ENCODE data around the gene C9. TPM values are rescaled to one million over a fixed set of nuclear protein-coding genes. Genes with fewer than 3 reads are reported as not detected.
"Not testable (repeated sequence)": the region's sequence is repeated elsewhere in the genome, so short reads cannot be mapped to it uniquely, and the experiment has no call there.

Gene C9
- total RNA-seq, 1 experiment from 2014 or later, result not detected

GRCh38 chr5:39262981-39263380, 101.3 kb downstream of the C9 start:
- no peak for DNase-seq (ENCODE audit: low read depth)

DNA sequence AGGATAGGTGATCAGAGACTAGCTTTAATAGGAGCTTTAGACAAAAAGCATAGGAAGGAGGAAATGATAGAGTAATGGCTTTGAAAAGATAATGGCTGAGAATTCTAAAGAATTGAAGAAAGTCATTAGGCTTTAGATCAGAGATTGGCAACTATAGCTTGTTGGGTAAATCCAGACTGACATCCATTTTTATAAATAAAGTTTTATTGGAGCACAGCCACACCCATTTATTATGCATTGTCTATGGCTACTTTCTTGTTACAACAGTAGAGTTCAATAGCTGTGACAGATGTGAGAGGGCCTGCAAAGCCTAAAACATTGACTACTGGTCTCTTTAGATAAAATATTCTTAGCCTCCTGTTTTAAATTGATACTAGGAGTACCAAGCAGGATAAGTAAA, 104.2 kb downstream of the C9 start:
- no peak for DNase-seq (ENCODE audit: low read depth)

- no peak for DNase-seq (ENCODE audit: low read depth)
Observed at GRCh38 chr5:39257554-39257953, 106.7 kb downstream of the C9 start.

DNA sequence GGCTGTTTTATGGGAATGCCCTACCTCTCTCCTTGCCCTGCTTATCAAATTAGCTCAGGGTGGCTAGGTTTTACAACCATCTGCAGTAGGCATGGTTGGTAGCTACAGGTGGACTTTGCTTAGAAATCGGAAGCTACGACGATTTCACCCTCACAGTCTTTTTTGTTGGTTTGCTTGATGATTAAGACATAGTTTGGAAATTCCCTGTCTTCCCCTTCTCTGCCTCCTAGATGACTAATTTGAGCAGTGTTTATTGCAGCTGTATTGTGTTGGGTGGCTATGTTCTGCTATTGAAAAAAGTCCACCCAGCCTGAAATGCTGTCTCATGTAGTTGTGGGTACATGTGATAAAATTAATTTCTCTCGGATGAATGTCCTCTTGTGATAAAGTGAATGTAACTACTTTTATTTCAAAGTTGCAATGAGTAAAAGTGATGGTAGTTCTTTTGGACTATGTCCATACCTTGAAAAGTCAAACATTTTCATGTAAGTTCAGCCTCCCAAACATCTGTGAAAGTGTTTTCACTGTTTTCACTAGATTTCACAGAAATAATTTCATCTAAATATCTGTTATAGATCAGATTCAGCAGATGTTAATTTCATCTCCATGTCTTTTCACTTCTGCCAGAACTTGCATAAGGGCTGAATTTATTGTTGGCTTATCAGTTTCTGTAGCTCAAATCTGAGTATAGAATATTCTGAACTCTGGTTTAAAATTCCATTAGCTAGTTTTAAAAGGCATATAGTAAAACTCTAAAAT, 107.6 kb downstream of the C9 start:
- DNase-seq (ENCODE audit: low read depth), result peak; percentile 83

DNA sequence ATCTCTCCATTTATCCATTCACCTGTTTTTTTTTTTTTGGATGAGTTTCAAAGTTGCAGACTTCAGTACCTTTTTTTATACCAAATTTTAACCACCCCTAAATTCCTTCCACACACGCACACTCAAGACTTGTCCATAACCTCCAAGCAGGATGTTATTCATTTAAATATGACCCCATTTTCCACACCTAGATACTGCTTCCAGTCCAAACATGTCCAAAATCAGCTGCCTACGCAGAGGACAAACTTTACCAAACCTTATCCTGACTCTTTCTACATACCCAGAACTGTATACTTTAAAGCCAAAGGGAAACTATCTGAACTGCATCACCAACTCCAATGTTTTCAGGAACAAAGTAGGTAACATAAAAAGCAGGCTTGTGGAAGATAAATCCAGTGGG, 108.9 kb downstream of the C9 start:
- DNase-seq (ENCODE audit: low read depth), result no peak

GRCh38 chr5:39254671-39255070, 109.6 kb downstream of the C9 start:
- DNase-seq (ENCODE audit: low read depth), result no peak

DNA sequence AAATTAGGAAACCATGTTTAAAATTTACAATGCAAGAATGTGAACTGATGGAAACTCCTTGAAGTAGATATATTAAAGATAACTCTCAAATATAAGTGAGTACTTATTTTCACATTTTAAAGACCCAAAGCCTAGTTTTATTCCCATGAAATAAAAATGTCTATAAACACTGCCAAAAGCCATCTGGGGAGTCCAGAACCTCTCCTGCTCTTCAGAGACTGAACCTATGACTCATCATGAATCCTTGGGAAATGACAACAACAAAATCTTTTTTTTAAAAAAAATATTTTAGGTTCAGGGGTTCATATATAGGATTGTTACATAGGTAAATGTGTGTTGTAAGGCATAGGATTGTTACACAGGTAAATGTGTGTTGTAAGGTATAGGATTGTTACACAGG, 111.1 kb downstream of the C9 start:
- peak; percentile 28 for DNase-seq (ENCODE audit: low read depth)

GRCh38 chr5:39249564-39250274, 114.6 kb downstream of the C9 start:
- no peak for DNase-seq (ENCODE audit: low read depth)

DNA sequence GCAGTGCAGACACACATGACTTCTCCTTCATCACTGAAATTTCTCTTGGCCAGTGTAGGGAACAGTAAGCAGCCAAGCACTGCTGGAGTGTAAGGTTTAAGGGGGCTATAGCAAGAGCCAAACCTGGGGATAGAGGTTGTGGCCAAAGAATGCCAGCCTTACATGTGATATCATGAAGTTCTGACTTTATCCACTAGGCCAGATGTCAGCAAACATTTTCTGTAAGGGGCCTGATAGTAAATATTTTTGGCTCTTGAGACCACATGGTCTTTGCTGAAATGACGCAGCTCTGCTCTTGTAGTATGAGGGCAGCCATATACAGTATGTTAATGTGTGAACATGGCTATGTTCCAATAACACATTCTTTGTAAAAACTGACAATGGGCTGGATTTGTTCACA, 115.2 kb downstream of the C9 start:
- no peak for DNase-seq (ENCODE audit: low read depth)

GRCh38 chr5:39240750-39241149, 123.5 kb downstream of the C9 start:
- DNase-seq (ENCODE audit: low read depth), result no peak

DNA sequence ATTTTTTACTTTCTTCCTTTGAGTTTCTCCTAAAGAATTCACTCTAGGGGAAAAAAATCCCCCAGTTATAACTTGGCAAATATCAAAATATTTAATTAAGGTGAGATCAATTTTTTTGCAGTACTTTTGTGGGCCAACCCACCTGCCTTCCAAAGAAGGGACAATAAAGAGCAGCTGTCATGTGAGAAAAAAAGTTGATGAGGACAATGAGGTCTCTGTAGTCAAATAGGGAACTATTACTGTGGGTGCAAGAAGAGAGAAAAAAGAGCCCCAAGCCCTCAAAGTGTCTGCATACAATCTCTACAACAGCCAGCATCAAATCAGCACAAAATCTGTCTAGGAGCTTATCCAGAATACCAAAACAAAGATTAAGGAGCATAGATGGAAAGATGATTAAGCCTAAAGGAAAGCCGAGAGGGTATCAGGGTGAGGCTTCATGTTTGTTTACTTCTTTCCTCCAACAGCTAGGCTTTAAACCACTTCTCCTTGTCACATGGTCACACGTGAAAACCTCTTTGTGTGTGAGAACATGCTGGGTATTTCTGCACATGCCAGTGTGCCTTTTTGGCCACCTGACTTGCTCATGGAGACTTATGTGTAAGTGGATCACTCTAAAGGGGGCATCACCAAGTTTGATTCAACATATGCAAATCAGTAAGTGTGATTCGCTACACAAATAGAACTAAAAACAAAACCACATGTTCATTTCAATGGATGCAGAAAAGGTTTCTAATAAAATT, 125.8 kb downstream of the C9 start:
- DNase-seq (ENCODE audit: low read depth), result no peak

DNA sequence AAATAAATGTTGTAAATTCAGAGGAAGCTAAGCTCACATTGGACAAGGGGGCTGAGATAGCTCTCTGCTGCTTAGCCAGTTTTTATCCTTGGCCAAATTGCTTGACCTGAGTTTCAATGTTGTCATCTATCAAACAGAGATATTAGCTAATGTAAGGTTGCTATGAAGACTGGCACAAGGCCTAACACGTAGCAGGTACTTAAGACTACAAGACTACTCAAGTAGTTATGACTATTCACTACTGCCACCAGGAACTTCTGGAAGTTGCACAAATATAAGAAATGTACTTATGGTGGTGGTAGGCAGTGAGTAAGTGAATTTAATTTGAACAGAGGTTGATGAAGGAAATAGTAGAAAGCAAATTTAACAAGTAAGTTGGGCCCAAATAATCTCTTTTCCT, 127.6 kb downstream of the C9 start:
- DNase-seq (ENCODE audit: low read depth), result no peak

DNA sequence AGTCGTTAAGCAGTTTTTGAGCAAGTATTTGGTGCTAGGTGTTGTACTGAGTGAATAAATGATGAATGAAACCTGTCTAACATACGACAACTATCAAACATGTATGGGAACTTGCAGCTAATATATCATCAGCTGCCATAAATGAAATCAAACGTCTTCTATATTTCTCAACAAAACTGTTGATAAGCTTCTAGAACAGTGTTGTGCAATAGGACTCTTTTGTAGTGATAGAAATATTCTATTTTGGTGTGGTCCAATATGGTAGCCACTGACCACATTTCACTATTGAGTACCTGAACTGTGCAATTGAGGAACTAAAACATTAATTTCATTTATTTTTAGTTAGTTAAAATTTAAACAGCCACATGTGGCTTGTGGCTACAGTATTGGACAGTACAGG, 128.6 kb downstream of the C9 start:
- DNase-seq (ENCODE audit: low read depth), result no peak

GRCh38 chr5:39234494-39234893, 129.8 kb downstream of the C9 start:
- DNase-seq (ENCODE audit: low read depth), result not testable (repeated sequence)

Other genes starting within 250 kb of the C9 start
- gene FYB1, start 144.9 kb downstream of the C9 start, total RNA-seq (2014; rRNA removed; shearing (Covaris generic)), result 0.60 and 0.68 TPM in 2 replicates
- gene DAB2, start 60.5 kb upstream of the C9 start, total RNA-seq (2014; rRNA removed; shearing (Covaris generic)), result 8.7 and 19.9 TPM in 2 replicates